AG04450 (cell line): ENCODE results near the gene GPR17. TPM values are rescaled to one million over a fixed set of nuclear protein-coding genes. Genes with fewer than 3 reads are reported as not detected.

Experiments used
- CTCF ChIA-PET: fragments of 300-600, 350-600 bp; formaldehyde crosslinking; extraction: SDS; loops from one replicate; lab custom pipeline; 2022; ENCODE audit warnings: antibody characterized with exemption, inconsistent platforms; lab: Charles Lee
- POLR2A ChIA-PET: fragments of 350-600 bp; formaldehyde crosslinking; extraction: SDS; loops from one replicate; lab custom pipeline; 2021; ENCODE audit warnings: antibody characterized with exemption, inconsistent platforms; lab: Yijun Ruan, JAX
- DNase-seq: peaks from one replicate; pipeline ENCODE4 v3.0.0-alpha.2; 2011; ENCODE audit warnings: low read depth, low spot score
- H3K27ac ChIP-seq: one replicate; pipeline ENCODE4 v1.5.1; 2012; ENCODE audit warnings: low read depth, low read length, control low read depth
- H3K27me3 ChIP-seq: one replicate; pipeline ENCODE4 v1.6.0; 2012; ENCODE audit warnings: low read length; ENCODE audit not compliant: control insufficient read depth, insufficient read depth
- H3K4me3 ChIP-seq: 2 replicates; pipeline ENCODE4 v1.5.1; 2011; ENCODE audit warnings: mild to moderate bottlenecking, low read depth, low read length, control low read depth
- H3K9me3 ChIP-seq: 2 replicates; pipeline ENCODE4 v1.5.1; 2012; ENCODE audit warnings: low read length; ENCODE audit not compliant: control insufficient read depth, insufficient read depth
- CTCF ChIP-seq: IDR thresholded peaks from 2 replicates; pipeline ENCODE4 v1.5.1; 2011; ENCODE audit warnings: low read depth, low read length, control low read depth, inconsistent platforms
- polyA plus RNA-seq: library from polyadenylated mRNA; depleted of rRNA; stranded (reverse); fragments of >200 nt; gene quantifications from 2 replicates; pipeline ENCODE4 v1.2.3, GENCODE V29; 2011

GPR17 gene
- polyA plus RNA-seq, 1 experiment = not detected

DNA sequence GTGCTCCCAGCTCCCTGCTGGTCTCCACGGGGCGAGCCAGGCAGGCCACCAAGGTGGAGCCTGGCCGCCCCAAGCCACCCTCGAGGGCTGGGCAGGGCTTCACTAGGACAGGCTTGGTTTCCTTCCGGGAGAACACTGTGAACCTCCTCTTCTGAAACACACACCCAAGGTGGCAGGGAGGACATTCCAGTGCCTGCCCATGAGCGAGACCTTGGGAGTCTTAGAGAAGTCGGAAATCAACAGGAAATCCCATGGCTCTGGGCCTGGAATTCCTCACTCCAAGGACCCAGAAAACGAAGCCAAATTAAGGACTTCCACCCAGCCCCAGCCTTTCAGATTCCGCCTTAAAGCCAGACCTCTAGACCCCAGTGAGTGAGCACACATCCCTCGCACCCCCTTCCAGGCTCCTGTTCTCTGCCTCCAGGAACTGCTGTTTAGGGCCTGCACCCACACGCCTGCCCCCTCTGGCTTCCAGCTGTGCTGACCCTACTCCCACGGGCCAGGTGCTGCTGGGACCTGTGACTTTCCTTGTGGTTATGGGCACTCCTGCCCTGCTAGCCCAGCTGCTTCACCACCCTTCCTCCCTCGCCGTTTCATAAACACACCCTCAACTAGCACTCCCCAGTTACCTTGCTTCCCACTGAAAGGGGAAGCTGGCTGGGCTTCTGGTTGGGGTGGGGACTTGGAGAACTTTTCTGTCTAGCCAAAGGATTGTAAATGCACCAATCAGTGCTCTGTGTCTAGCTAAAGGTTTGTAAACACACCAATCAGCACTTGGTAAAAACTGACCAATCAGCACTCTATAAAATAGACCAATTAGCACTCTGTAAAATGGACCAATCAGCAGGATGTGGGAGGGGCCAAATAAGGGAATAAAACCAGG, 13.7 kb downstream of the GPR17 start:
- no peak for TF ChIP-seq CTCF
- DNase-seq = no peak
- Histone ChIP-seq H3K4me3 (no peak overlapping the region), H3K27ac (no peak overlapping the region), H3K9me3 (no peaks in the 10 kb centered on the region; the same call in 1 of the 2 replicates), H3K27me3 (peaks cover 3% of the 10 kb centered on the region)
- CTCF ChIA-PET = interaction anchor here (2.1 kb wide), 1 partner anchor 10 kb away, joined by 5 read pairs; no protein-coding TSS in a partner anchor
- POLR2A ChIA-PET = no interaction called here

DNA sequence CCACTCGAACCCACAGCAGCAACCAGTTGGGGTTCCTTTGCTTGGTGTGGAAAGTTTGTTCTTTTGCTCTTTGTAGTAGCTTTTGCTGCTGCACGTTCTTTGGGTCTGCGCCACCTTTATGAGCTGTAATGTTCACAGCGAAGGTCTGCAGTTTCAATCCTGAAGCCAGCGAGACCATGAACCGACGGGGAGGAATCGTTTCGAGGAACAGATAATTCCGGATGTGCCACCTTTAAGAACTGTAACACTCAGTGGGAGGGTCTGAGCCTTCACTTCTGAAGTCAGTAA, 14.3 kb downstream of the GPR17 start:
- Histone ChIP-seq H3K9me3 (no peaks in the 10 kb centered on the region; the same call in 1 of the 2 replicates), H3K27me3 (peaks cover 6% of the 10 kb centered on the region), H3K27ac (no peak overlapping the region), H3K4me3 (no peak overlapping the region)
- TF ChIP-seq CTCF = no peak
- ChIA-PET POLR2A (no interaction called here), CTCF (interaction anchor here (2.1 kb wide), 1 partner anchor 10 kb away, joined by 5 read pairs; no protein-coding TSS in a partner anchor)
- DNase-seq = no peak

GRCh38 chr2:127661072-127661649, 15.2 kb downstream of the GPR17 start:
- ChIA-PET CTCF (interaction anchor here (1.0 to 2.1 kb wide), 2 partner anchors 11 kb away, joined by 4 to 5 read pairs; no protein-coding TSS in a partner anchor), POLR2A (no interaction called here)
- no peak for TF ChIP-seq CTCF
- no peaks in the 10 kb centered on the region; the same call in 1 of the 2 replicates for H3K9me3 ChIP-seq
- no peak overlapping the region for H3K27ac ChIP-seq
- peaks cover 7% of the 10 kb centered on the region for H3K27me3 ChIP-seq
- no peak overlapping the region for H3K4me3 ChIP-seq
- no peak for DNase-seq

DNA sequence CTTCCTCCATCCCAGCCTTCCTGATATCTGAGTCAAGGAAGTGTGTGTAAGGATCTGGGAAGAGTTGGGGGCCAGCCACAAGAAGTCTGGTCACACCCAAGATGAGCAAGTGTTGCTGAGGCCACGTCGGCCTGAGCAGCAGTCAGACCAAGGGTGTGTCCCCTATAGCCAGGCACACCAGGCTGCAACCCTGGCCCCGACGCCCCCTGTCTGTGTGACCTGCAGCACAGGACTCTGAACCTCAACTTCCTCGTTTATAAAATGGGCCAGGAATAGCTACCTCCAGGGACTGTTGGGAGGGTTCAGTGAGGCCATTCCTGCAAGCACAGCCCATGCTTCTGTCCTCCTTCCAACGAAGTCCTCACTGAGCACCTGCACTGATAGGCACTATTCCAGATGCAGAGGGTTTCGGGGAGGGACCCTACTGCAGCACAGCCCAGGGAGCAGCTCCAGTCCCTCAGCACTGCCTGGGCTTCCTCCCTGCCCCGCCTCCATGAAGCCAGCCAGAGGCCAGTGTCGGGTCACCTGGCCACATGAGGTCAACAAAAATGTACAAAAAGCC, 16.1 kb downstream of the GPR17 start:
- CTCF ChIA-PET = interaction anchor here (1.0 kb wide), 1 partner anchor 12 kb away, joined by 4 read pairs; no protein-coding TSS in a partner anchor
- POLR2A ChIA-PET = no interaction called here
- TF ChIP-seq CTCF = no peak

More for the DNA sequence above, 16.1 kb downstream of the GPR17 start:
- no peak for DNase-seq
- peaks cover 7% of the 10 kb centered on the region for H3K27me3 ChIP-seq
- no peak overlapping the region for H3K4me3 ChIP-seq
- H3K27ac ChIP-seq = no peak overlapping the region
- no peaks in the 10 kb centered on the region; the same call in 1 of the 2 replicates for H3K9me3 ChIP-seq
